ENCODE results near the gene ABI3BP.

DNA sequence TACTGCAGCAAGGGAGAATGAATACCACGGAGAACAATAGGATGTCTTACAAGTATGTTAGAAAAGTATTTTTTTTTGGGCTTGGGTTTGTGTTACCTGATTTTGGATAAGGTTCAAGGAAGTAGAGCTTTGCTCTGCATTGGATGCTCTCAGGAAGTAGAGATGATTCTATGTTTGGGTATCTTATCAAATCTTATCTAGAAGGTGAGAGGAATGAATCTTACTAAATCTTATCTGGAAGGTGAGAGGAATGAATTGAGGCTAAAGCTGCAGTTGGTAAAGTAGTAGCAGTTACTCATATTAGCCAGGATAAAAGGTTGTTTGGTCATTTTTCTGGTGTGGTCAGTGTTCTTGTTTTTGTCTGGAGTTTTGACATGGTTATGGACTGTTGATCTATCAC, 266.5 kb downstream of the ABI3BP start:
- TF ChIP-seq, protein P1, sequence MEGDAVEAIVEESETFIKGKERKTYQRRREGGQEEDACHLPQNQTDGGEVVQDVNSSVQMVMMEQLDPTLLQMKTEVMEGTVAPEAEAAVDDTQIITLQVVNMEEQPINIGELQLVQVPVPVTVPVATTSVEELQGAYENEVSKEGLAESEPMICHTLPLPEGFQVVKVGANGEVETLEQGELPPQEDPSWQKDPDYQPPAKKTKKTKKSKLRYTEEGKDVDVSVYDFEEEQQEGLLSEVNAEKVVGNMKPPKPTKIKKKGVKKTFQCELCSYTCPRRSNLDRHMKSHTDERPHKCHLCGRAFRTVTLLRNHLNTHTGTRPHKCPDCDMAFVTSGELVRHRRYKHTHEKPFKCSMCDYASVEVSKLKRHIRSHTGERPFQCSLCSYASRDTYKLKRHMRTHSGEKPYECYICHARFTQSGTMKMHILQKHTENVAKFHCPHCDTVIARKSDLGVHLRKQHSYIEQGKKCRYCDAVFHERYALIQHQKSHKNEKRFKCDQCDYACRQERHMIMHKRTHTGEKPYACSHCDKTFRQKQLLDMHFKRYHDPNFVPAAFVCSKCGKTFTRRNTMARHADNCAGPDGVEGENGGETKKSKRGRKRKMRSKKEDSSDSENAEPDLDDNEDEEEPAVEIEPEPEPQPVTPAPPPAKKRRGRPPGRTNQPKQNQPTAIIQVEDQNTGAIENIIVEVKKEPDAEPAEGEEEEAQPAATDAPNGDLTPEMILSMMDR (conservative IDR thresholded peaks at IDR 0.05; ENCODE audit: low read length): no peak
- no peak for TF ChIP-seq EZH2phosphoT487 (IDR thresholded peaks at IDR 0.05; ENCODE audit: borderline replicate concordance)

Measured in Loucy (cell line).